Measurements from ENCODE around the gene SCAF1. TPM values are rescaled to one million over a fixed set of nuclear protein-coding genes. Genes with fewer than 3 reads are reported as not detected.

SCAF1 gene
- polyA plus RNA-seq, 1 experiment = 3.4 TPM

- Histone ChIP-seq H3K4me3 (ENCODE audit: low read depth, low read length) (peak overlapping the region; percentile 55), H3K27me3 (ENCODE audit: control insufficient read depth, insufficient read depth, low read length) (no peaks in the 10 kb centered on the region), H3K36me3 (ENCODE audit: control insufficient read depth, insufficient read depth, low read length) (peaks cover 7% of the 10 kb centered on the region)
- no peak for DNase-seq (ENCODE audit: low read depth)
- POLR2A ChIA-PET = interaction anchor here (0.9 to 1.7 kb wide), 4 partner anchors 37 to 112 kb away, joined by 4 to 9 read pairs (median 6); partner anchors contain the start of genes NOSIP, PRMT1, PRRG2 and RCN3
- TF ChIP-seq, protein P1, sequence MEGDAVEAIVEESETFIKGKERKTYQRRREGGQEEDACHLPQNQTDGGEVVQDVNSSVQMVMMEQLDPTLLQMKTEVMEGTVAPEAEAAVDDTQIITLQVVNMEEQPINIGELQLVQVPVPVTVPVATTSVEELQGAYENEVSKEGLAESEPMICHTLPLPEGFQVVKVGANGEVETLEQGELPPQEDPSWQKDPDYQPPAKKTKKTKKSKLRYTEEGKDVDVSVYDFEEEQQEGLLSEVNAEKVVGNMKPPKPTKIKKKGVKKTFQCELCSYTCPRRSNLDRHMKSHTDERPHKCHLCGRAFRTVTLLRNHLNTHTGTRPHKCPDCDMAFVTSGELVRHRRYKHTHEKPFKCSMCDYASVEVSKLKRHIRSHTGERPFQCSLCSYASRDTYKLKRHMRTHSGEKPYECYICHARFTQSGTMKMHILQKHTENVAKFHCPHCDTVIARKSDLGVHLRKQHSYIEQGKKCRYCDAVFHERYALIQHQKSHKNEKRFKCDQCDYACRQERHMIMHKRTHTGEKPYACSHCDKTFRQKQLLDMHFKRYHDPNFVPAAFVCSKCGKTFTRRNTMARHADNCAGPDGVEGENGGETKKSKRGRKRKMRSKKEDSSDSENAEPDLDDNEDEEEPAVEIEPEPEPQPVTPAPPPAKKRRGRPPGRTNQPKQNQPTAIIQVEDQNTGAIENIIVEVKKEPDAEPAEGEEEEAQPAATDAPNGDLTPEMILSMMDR (IDR thresholded peaks at IDR 0.05; ENCODE audit: insufficient read depth, low read depth, low read length) = no peak
- CTCF ChIA-PET = interaction anchor here (1.0 to 2.1 kb wide), 3 partner anchors 33 to 41 kb away, joined by 3 to 9 read pairs (median 4); partner anchors contain the start of gene PRMT1
Measured at GRCh38 chr19:49639401-49640112, 2.5 kb upstream of the SCAF1 start.

DNA sequence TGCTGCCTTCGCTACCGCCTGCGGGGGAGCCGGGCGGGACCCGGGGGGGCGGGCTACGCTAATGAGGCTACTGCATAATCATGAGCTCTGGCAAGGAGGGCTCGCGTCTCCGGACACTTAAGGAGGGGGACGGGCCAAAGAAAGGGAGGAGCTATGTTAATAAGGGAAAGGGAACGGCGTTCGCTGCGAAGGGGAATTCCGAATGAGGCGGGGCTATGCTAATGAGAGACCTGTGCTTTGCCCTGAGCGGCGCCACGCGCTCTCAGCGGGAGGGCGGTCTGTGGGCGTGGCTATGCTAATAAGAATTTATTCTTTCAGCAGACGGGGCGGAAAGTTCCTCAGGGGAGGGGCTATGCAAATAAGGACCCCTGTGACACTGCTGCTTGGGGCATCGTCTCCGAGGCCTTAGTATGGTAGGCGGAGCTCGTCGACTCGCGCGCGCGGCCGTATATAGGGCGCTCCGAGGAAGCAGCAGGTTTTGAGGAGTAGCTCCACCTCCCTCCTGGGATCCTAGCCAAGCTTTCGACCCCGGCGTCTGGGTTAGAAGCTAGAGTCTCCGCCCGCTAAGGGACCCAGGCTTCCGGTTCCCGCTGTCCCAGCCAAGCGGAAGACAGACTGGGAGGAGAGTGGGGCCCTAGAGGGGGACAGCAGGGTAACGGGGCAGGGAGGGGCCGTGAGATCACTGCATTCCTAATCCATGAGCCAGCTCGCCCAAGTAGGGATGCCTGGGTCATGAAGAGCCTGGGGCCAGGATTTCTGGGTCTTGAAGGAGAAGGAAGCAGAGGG, 1.7 kb upstream of the SCAF1 start, which contains the start of gene RRAS:
Gene RRAS, minus strand, starts transcription at position 31 of the 786 bp plus-strand sequence. CDS start 45 bp downstream, outside the sequence.
- ChIA-PET POLR2A (interaction anchor here (0.6 to 1.7 kb wide), 7 partner anchors 36 to 225 kb away, joined by 4 to 9 read pairs (median 5); partner anchors contain the start of genes NOSIP, PRMT1, PRRG2 and RCN3), CTCF (interaction anchor here (0.6 to 2.1 kb wide), 5 partner anchors 32 to 77 kb away, joined by 3 to 9 read pairs (median 3); no protein-coding TSS in a partner anchor)
- H3K36me3 ChIP-seq (ENCODE audit: control insufficient read depth, insufficient read depth, low read length) = peaks cover 11% of the 10 kb centered on the region
- peak; percentile 100 for DNase-seq (ENCODE audit: low read depth)
- H3K27me3 ChIP-seq (ENCODE audit: control insufficient read depth, insufficient read depth, low read length) = no peaks in the 10 kb centered on the region
- peak within 1 kb of the TSS; percentile 57 for H3K4me3 ChIP-seq (ENCODE audit: low read depth, low read length)
- TF ChIP-seq, protein P1 (IDR thresholded peaks at IDR 0.05; ENCODE audit: insufficient read depth, low read depth, low read length) = no peak

DNA sequence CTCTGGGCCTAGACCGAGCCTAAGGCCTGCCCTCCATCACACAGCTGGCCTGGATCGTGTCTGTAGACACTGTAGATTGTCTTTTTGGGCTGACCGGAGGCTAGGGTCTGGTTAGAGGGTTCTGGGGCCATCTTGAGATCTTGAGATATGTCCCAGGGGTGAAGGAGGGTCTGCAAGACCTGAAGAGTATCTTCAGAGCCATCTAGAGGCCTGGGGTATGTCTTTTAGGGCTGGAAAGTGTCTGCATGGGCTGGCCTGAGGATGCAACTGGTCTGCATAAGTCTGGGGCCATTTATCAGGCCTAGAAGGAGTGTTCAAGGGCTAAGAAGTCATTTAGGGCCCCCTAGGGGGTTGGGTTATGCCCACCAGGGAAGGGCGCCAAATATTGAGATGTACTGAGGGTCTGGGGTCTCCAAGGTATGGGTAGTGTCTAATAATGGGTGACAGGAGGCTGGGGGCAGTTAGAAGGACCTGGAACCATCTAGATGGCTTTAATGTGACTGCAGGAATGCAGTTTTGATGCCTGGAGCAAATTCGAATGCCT, 555 bp downstream of the SCAF1 start:
- ChIA-PET POLR2A (interaction anchor here (0.6 to 1.0 kb wide), 4 partner anchors 17 to 155 kb away, joined by 3 to 5 read pairs (median 4); no protein-coding TSS in a partner anchor), CTCF (interaction anchor here (2.0 kb wide), 2 partner anchors 30 to 72 kb away, joined by 6 to 9 read pairs; no protein-coding TSS in a partner anchor)
- no peaks in the 10 kb centered on the region for H3K27me3 ChIP-seq (ENCODE audit: control insufficient read depth, insufficient read depth, low read length)
- TF ChIP-seq, protein P1 (IDR thresholded peaks at IDR 0.05; ENCODE audit: insufficient read depth, low read depth, low read length) = no peak
- peaks cover 23% of the 10 kb centered on the region for H3K36me3 ChIP-seq (ENCODE audit: control insufficient read depth, insufficient read depth, low read length)
- DNase-seq (ENCODE audit: low read depth) = no peak
- H3K4me3 ChIP-seq (ENCODE audit: low read depth, low read length) = peak overlapping the region; percentile 71

DNA sequence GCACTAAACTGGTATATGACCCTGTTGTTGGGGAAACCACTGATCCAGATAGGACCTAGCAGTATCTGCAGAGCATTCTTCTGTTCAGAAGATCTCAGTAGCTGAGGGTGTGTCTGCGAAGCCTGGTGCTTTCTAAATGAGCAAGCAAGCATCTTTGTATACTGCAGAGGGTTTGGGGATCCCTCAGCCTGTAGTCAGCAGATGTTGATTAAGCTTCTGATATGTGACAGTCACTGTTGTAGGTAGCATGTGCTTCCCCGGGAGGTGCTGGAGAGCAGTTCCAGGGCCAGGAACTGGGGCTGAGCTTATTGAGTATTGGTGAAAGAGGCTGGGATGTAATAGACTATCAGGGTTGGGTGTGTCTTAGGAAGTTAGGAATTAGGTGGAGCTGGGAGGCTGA, 1.5 kb downstream of the SCAF1 start:
- ChIA-PET POLR2A (no interaction called here), CTCF (interaction anchor here (0.6 to 2.0 kb wide), 4 partner anchors 20 to 73 kb away, joined by 3 to 9 read pairs (median 5); no protein-coding TSS in a partner anchor)
- DNase-seq (ENCODE audit: low read depth) = no peak

More for the DNA sequence above, 1.5 kb downstream of the SCAF1 start:
- H3K4me3 ChIP-seq (ENCODE audit: low read depth, low read length) = no peak overlapping the region; the same call in 1 of the 2 replicates
- TF ChIP-seq, protein P1 (IDR thresholded peaks at IDR 0.05; ENCODE audit: insufficient read depth, low read depth, low read length) = no peak
- no peaks in the 10 kb centered on the region for H3K27me3 ChIP-seq (ENCODE audit: control insufficient read depth, insufficient read depth, low read length)
- H3K36me3 ChIP-seq (ENCODE audit: control insufficient read depth, insufficient read depth, low read length) = peaks cover 24% of the 10 kb centered on the region

Measured in BJ (cell line).